Measurements from ENCODE around the gene MGAM2. TPM values are rescaled to one million over a fixed set of nuclear protein-coding genes. Genes with fewer than 3 reads are reported as not detected.

Gene MGAM2
- total and polyA plus RNA-seq, 2 experiments from 2014 or later: 0.07 TPM; not detected in 1

DNA sequence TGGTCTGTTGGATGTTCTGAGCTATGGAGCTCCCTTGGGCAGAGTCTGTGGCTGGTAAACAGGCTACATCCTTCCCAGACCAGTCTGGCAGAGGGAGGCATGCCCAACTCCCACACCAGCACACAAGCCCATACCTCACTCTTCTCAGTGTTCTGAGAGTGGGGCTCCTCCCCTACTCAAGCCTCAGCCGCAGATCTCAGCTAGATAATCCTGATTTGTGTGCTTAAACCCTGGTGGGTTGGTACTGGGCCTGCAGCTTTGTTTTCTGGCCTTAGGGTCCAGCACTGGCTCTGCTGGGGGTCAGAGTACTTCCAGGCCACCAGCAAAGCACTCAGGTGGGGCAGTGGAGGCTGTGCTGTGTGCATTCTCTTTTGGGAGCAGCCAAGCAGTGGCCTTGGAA, 70.4 kb downstream of the MGAM2 start (continued):
- TF ChIP-seq ZNF331 (CRISPR knock-in tag; IDR thresholded peaks at IDR 0.05; ENCODE audit: low read depth) (no peak), STAT1 (IDR thresholded peaks at IDR 0.05; ENCODE audit: unreplicated experiment) (no peak), NANOG (IDR thresholded peaks at IDR 0.05; ENCODE audit: borderline replicate concordance) (no peak), JUNB (IDR thresholded peaks at IDR 0.05; ENCODE audit: unreplicated experiment) (no peak)
- TF ChIP-seq, protein P1, sequence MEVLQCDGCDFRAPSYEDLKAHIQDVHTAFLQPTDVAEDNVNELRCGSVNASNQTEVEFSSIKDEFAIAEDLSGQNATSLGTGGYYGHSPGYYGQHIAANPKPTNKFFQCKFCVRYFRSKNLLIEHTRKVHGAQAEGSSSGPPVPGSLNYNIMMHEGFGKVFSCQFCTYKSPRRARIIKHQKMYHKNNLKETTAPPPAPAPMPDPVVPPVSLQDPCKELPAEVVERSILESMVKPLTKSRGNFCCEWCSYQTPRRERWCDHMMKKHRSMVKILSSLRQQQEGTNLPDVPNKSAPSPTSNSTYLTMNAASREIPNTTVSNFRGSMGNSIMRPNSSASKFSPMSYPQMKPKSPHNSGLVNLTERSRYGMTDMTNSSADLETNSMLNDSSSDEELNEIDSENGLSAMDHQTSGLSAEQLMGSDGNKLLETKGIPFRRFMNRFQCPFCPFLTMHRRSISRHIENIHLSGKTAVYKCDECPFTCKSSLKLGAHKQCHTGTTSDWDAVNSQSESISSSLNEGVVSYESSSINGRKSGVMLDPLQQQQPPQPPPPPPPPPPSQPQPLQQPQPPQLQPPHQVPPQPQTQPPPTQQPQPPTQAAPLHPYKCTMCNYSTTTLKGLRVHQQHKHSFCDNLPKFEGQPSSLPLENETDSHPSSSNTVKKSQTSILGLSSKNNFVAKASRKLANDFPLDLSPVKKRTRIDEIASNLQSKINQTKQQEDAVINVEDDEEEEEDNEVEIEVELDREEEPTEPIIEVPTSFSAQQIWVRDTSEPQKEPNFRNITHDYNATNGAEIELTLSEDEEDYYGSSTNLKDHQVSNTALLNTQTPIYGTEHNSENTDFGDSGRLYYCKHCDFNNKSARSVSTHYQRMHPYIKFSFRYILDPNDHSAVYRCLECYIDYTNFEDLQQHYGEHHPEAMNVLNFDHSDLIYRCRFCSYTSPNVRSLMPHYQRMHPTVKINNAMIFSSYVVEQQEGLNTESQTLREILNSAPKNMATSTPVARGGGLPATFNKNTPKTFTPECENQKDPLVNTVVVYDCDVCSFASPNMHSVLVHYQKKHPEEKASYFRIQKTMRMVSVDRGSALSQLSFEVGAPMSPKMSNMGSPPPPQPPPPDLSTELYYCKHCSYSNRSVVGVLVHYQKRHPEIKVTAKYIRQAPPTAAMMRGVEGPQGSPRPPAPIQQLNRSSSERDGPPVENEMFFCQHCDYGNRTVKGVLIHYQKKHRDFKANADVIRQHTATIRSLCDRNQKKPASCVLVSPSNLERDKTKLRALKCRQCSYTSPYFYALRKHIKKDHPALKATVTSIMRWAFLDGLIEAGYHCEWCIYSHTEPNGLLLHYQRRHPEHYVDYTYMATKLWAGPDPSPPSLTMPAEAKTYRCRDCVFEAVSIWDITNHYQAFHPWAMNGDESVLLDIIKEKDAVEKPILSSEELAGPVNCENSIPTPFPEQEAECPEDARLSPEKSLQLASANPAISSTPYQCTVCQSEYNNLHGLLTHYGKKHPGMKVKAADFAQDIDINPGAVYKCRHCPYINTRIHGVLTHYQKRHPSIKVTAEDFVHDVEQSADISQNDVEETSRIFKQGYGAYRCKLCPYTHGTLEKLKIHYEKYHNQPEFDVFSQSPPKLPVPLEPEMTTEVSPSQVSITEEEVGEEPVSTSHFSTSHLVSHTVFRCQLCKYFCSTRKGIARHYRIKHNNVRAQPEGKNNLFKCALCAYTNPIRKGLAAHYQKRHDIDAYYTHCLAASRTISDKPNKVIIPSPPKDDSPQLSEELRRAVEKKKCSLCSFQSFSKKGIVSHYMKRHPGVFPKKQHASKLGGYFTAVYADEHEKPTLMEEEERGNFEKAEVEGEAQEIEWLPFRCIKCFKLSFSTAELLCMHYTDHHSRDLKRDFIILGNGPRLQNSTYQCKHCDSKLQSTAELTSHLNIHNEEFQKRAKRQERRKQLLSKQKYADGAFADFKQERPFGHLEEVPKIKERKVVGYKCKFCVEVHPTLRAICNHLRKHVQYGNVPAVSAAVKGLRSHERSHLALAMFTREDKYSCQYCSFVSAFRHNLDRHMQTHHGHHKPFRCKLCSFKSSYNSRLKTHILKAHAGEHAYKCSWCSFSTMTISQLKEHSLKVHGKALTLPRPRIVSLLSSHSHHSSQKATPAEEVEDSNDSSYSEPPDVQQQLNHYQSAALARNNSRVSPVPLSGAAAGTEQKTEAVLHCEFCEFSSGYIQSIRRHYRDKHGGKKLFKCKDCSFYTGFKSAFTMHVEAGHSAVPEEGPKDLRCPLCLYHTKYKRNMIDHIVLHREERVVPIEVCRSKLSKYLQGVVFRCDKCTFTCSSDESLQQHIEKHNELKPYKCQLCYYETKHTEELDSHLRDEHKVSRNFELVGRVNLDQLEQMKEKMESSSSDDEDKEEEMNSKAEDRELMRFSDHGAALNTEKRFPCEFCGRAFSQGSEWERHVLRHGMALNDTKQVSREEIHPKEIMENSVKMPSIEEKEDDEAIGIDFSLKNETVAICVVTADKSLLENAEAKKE (CRISPR knock-in tag; IDR thresholded peaks at IDR 0.05): no peak

DNA sequence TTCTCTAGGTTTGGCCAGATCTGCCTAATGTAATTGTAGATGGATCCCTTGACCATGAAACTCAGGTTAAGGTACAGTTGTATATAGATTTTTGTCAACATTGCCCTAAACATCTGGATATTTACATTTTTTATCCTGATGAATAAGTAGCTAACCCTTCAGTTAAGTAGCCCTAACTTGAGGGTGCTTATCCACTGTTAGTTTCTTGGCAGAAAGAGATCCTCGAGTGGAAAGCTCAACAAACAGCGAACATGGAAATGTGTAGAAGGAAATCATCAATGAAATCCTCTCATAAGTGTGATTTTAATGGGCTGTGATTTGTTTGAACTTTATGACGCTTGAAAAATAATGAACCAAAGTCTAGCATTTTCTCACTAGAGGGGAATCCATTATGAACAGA, 73.6 kb downstream of the MGAM2 start:
- Mint-ChIP-seq H3K9me3 (no peaks in the 10 kb centered on the region), H3K27me3 (ENCODE audit: insufficient read depth, low read depth, poor library complexity) (peaks cover 2% of the 10 kb centered on the region), H3K4me3 (no peak overlapping the region), H3K4me1 (no peaks in the 10 kb centered on the region), H3K27ac (no peak overlapping the region), H3K36me3 (ENCODE audit: low read depth) (no peaks in the 10 kb centered on the region)
- no peak for TF ChIP-seq EZH2phosphoT487 (IDR thresholded peaks at IDR 0.05; ENCODE audit: unreplicated experiment)
- TF ChIP-seq, protein P2, sequence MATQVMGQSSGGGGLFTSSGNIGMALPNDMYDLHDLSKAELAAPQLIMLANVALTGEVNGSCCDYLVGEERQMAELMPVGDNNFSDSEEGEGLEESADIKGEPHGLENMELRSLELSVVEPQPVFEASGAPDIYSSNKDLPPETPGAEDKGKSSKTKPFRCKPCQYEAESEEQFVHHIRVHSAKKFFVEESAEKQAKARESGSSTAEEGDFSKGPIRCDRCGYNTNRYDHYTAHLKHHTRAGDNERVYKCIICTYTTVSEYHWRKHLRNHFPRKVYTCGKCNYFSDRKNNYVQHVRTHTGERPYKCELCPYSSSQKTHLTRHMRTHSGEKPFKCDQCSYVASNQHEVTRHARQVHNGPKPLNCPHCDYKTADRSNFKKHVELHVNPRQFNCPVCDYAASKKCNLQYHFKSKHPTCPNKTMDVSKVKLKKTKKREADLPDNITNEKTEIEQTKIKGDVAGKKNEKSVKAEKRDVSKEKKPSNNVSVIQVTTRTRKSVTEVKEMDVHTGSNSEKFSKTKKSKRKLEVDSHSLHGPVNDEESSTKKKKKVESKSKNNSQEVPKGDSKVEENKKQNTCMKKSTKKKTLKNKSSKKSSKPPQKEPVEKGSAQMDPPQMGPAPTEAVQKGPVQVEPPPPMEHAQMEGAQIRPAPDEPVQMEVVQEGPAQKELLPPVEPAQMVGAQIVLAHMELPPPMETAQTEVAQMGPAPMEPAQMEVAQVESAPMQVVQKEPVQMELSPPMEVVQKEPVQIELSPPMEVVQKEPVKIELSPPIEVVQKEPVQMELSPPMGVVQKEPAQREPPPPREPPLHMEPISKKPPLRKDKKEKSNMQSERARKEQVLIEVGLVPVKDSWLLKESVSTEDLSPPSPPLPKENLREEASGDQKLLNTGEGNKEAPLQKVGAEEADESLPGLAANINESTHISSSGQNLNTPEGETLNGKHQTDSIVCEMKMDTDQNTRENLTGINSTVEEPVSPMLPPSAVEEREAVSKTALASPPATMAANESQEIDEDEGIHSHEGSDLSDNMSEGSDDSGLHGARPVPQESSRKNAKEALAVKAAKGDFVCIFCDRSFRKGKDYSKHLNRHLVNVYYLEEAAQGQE (IDR thresholded peaks at IDR 0.05; ENCODE audit: unreplicated experiment): no peak
- TF ChIP-seq, protein P1 (CRISPR knock-in tag; IDR thresholded peaks at IDR 0.05): no peak
- Histone ChIP-seq H3K4me3 (no peak overlapping the region), H3K27me3 (ENCODE audit: insufficient read depth) (no peaks in the 10 kb centered on the region), H3K79me2 (replicated peaks; ENCODE audit: insufficient read depth) (no peaks in the 10 kb centered on the region), H3K4me2 (no peak overlapping the region), H3K27ac (ENCODE audit: low read depth) (no peak overlapping the region), H3K9me2 (ENCODE audit: insufficient read depth) (no peaks in the 10 kb centered on the region), H3K36me3 (ENCODE audit: insufficient read depth) (no peaks in the 10 kb centered on the region), H4K20me1 (replicated peaks; ENCODE audit: insufficient read depth) (no peaks in the 10 kb centered on the region), H3K4me1 (ENCODE audit: insufficient read depth) (no peaks in the 10 kb centered on the region), H3F3A (replicated peaks; ENCODE audit: low read depth) (no peaks in the 10 kb centered on the region), H2AFZ (no peak overlapping the region)
- ATAC-seq (no peak), DNase-seq (ENCODE audit: low spot score) (no peak)
